Glutamatergic neuron (in vitro differentiated cells): ENCODE measurements around the gene ACOD1. TPM values are rescaled to one million over a fixed set of nuclear protein-coding genes. Genes with fewer than 3 reads are reported as not detected.

Experiments used
- DNase-seq: peaks from one replicate; pipeline ENCODE4 v3.0.0; 2022
- H3K27ac Mint-ChIP-seq: one replicate; pipeline ENCODE4 v1.8.0; 2020; ENCODE audit warnings: mild to moderate bottlenecking, mixed read lengths, inconsistent platforms; ENCODE audit not compliant: unreplicated experiment
- H3K27me3 Mint-ChIP-seq: one replicate; pipeline ENCODE4 v1.8.0; 2020; ENCODE audit warnings: mild to moderate bottlenecking, moderate library complexity, mixed read lengths, inconsistent platforms; ENCODE audit not compliant: unreplicated experiment
- H3K36me3 Mint-ChIP-seq: one replicate; pipeline ENCODE4 v1.8.0; 2020; ENCODE audit warnings: mild to moderate bottlenecking, mixed read lengths, inconsistent platforms; ENCODE audit not compliant: unreplicated experiment
- H3K4me1 Mint-ChIP-seq: one replicate; pipeline ENCODE4 v1.8.0; 2020; ENCODE audit warnings: mild to moderate bottlenecking, low read depth, mixed read lengths, inconsistent platforms; ENCODE audit not compliant: unreplicated experiment
- H3K4me3 Mint-ChIP-seq: one replicate; pipeline ENCODE4 v1.8.0; 2020; ENCODE audit warnings: mild to moderate bottlenecking, mixed read lengths, inconsistent platforms; ENCODE audit not compliant: unreplicated experiment
- H3K9me3 Mint-ChIP-seq: one replicate; pipeline ENCODE4 v1.8.0; 2020; ENCODE audit warnings: mild to moderate bottlenecking, moderate library complexity, mixed read lengths, inconsistent platforms; ENCODE audit not compliant: unreplicated experiment
- total RNA-seq: library from RNA; stranded (reverse); fragmentation: NEBNext Ultra II Directional; extraction: Animal tissue kit (Norgen Biotek cat#: 25700); gene quantifications from one replicate; pipeline ENCODE4 v1.2.1, GENCODE V29; 2021; ENCODE audit not compliant: unreplicated experiment
- TF ChIP-seq, protein P1 (sequence below): fragments of 200-600 bp; sonication (generic); IDR thresholded peaks from one replicate; pipeline ENCODE4 v1.5.0; 2021; ENCODE audit not compliant: partially characterized antibody, unreplicated experiment

The ACOD1 gene
- total RNA-seq, 1 donor from 2014 or later, result not detected

DNA sequence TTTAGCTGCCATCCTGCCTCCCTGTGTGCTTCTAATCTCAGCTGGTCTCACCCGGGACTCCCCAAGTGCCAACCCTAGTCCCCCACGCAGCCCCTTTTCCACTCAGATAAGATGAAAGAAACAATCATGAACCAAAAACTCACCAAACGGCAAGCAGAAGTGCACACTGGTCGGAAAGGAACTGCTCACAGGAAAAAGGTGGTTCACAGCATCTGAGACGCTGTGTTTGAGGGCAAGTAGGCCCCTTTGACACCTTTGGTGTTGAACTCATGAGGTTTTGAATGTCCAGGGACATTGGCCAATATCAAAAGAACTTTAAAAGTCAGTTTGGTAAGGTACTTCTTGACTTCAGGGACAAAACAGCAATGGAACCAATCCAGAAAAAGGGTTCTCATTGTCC, 20.4 kb upstream of the ACOD1 start:
- TF ChIP-seq, protein P1, sequence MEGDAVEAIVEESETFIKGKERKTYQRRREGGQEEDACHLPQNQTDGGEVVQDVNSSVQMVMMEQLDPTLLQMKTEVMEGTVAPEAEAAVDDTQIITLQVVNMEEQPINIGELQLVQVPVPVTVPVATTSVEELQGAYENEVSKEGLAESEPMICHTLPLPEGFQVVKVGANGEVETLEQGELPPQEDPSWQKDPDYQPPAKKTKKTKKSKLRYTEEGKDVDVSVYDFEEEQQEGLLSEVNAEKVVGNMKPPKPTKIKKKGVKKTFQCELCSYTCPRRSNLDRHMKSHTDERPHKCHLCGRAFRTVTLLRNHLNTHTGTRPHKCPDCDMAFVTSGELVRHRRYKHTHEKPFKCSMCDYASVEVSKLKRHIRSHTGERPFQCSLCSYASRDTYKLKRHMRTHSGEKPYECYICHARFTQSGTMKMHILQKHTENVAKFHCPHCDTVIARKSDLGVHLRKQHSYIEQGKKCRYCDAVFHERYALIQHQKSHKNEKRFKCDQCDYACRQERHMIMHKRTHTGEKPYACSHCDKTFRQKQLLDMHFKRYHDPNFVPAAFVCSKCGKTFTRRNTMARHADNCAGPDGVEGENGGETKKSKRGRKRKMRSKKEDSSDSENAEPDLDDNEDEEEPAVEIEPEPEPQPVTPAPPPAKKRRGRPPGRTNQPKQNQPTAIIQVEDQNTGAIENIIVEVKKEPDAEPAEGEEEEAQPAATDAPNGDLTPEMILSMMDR, result no peak
- H3K4me1 Mint-ChIP-seq, result no peaks in the 10 kb centered on the region
- H3K27me3 Mint-ChIP-seq, result no peaks in the 10 kb centered on the region
- DNase-seq, result no peak
- H3K27ac Mint-ChIP-seq, result no peak overlapping the region
- H3K36me3 Mint-ChIP-seq, result no peaks in the 10 kb centered on the region
- no peak overlapping the region for H3K4me3 Mint-ChIP-seq
- H3K9me3 Mint-ChIP-seq, result no peaks in the 10 kb centered on the region

DNA sequence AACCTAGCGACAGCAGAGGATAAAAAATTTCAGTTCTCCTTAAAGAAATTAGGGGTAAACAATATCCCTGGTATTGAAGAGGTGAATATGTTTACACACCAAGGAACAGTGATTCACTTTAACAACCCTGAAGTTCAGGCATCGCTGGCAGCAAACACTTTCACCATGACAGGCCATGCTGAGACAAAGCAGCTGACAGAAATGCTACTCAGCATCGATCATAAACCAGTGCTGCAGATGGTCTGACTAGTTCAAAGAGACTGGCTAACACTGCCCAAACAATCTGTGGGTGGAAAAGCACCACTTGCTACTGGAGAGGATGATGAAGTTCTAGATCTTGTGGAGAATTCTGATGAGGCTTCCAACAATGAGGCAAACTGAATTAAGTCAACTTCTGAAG, 19.9 kb upstream of the ACOD1 start:
- Mint-ChIP-seq H3K4me1 (no peaks in the 10 kb centered on the region), H3K27ac (no peak overlapping the region), H3K36me3 (no peaks in the 10 kb centered on the region), H3K27me3 (no peaks in the 10 kb centered on the region), H3K4me3 (no peak overlapping the region), H3K9me3 (no peaks in the 10 kb centered on the region)
- no peak for DNase-seq
- TF ChIP-seq, protein P1, result no peak

DNA sequence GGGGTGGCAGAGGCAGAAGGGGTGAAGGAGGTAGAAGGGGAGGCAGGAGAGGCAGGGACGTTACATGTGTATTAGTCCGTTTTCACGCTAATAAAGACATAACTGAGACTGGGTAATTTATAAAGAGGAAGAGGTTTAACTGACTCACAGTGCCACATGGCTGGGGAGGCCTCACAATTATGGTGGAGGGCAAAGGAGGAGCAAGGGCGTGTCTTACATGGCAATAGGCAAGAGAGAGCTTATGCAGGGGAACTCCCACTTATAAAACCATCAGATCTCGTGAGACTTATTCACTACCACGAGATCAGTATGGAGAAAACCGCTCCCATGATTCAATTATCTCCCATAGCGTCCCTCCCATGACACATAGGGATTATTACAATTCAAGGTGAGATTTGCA, 19.0 kb upstream of the ACOD1 start:
- H3K9me3 Mint-ChIP-seq, result no peaks in the 10 kb centered on the region
- no peaks in the 10 kb centered on the region for H3K4me1 Mint-ChIP-seq
- TF ChIP-seq, protein P1, result no peak
- no peaks in the 10 kb centered on the region for H3K36me3 Mint-ChIP-seq
- H3K27me3 Mint-ChIP-seq, result no peaks in the 10 kb centered on the region
- no peak for DNase-seq
- no peak overlapping the region for H3K4me3 Mint-ChIP-seq
- no peak overlapping the region for H3K27ac Mint-ChIP-seq

DNA sequence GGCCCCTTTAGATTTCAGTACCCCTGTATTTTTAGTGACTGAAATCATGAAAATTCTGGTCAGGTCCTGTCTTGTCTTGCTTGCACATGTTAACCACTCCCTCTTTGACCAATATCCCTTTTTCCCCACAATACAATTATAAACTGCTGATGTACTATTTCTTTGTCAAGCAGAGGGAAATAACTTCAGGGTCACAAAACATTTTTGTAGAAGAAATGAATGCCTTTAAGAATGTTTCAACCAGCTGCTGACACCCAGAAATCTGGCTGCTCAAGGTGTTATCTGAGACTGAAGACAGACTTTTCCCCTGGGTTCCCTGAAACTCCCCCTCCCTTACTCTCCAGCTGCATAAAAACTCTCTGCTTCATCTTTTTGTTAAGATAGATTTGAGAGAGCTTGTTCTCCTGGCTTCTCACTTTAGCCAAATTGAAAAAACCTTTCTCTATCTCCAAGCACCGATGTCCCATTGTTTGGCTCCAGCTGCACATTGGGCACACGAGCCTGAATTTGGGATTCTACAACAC, 18.4 kb upstream of the ACOD1 start:
- DNase-seq, result no peak
- H3K4me1 Mint-ChIP-seq, result peaks cover 2% of the 10 kb centered on the region
- H3K36me3 Mint-ChIP-seq, result no peaks in the 10 kb centered on the region
- H3K9me3 Mint-ChIP-seq, result no peaks in the 10 kb centered on the region
- H3K27me3 Mint-ChIP-seq, result no peaks in the 10 kb centered on the region
- H3K27ac Mint-ChIP-seq, result no peak overlapping the region
- TF ChIP-seq, protein P1, result no peak
- no peak overlapping the region for H3K4me3 Mint-ChIP-seq

DNA sequence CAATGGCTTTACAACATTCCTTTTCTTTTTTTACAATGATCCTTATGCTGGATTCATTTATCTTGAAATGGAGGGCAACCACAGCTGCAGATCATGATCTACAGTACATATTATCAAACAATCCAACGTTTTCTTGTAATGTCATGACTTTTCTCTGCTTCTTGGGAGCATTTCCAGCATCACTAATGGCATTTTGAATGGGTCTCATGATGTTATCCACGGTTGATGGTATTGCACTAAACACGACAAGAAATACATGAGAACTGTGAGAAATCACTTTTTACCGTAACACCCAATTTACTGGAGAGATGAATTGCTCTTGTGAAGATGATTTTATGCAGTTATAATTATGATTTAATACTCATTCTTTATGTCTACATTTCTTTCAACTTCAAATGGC, 16.2 kb upstream of the ACOD1 start:
- no peak for DNase-seq
- no peaks in the 10 kb centered on the region for H3K27me3 Mint-ChIP-seq
- H3K27ac Mint-ChIP-seq, result no peak overlapping the region
- H3K4me3 Mint-ChIP-seq, result no peak overlapping the region
- peaks cover 6% of the 10 kb centered on the region for H3K36me3 Mint-ChIP-seq
- TF ChIP-seq, protein P1, result no peak
- H3K9me3 Mint-ChIP-seq, result no peaks in the 10 kb centered on the region
- H3K4me1 Mint-ChIP-seq, result peaks cover 2% of the 10 kb centered on the region
